ENCODE measurements around the gene TRIM28. TPM values are rescaled to one million over a fixed set of nuclear protein-coding genes. Genes with fewer than 3 reads are reported as not detected.

TRIM28 gene
- total RNA-seq, 6 donors from 2014 or later, result 197 to 283 (median 213) TPM

- no peak overlapping the region for H3K27ac ChIP-seq
- DNase-seq (no peak), ATAC-seq (ENCODE audit: low FRiP score in 2 of 2) (no peak)
- H3K9me3 ChIP-seq, result no peaks in the 10 kb centered on the region
- H3K36me3 ChIP-seq, result peaks cover 53 to 84% (median 77%) of the 10 kb centered on the region in 4 donors
- 93 to 94% methylated on average over 18 of the region's 18 CpGs for WGBS, 2 donors
- H3K4me1 ChIP-seq, result peaks cover 32 to 44% (median 34%) of the 10 kb centered on the region in 4 donors
- TF ChIP-seq EP300 (IDR thresholded peaks at IDR 0.05), result no peak
- no peak for TF ChIP-seq POLR2A (IDR thresholded peaks at IDR 0.05)
- no peak for TF ChIP-seq CTCF (IDR thresholded peaks at IDR 0.05)
- no peak for TF ChIP-seq POLR2AphosphoS5 (IDR thresholded peaks at IDR 0.05)
- H3K4me3 ChIP-seq, result no peak overlapping the region
- no peaks in the 10 kb centered on the region for H3K27me3 ChIP-seq
Observed at GRCh38 chr19:58551577-58552471, 8.0 kb downstream of the TRIM28 start.

- H3K4me3 ChIP-seq, result no peak overlapping the region
- H3K9me3 ChIP-seq, result no peaks in the 10 kb centered on the region
- peaks cover 35 to 44% (median 36%) of the 10 kb centered on the region in 4 donors for H3K4me1 ChIP-seq
- TF ChIP-seq CTCF (IDR thresholded peaks at IDR 0.05) (no peak), POLR2A (IDR thresholded peaks at IDR 0.05) (no peak), POLR2AphosphoS5 (IDR thresholded peaks at IDR 0.05) (no peak), EP300 (IDR thresholded peaks at IDR 0.05) (no peak)
- 92 to 95% methylated on average over 2 of the region's 2 CpGs for WGBS, 2 donors
- no peak overlapping the region for H3K27ac ChIP-seq
- DNase-seq, result no peak
- no peak for ATAC-seq (ENCODE audit: low FRiP score in 2 of 2)
- H3K36me3 ChIP-seq, result peaks cover 54 to 77% (median 70%) of the 10 kb centered on the region in 4 donors
- H3K27me3 ChIP-seq, result no peaks in the 10 kb centered on the region
Observed at GRCh38 chr19:58552655-58553054, 8.8 kb downstream of the TRIM28 start.

GRCh38 chr19:58553799-58554493 is 10.1 kb downstream of the TRIM28 start:
- no peak for DNase-seq
- 28 to 42% methylated on average over 18 of the region's 18 CpGs for WGBS, 2 donors
- Histone ChIP-seq H3K4me3 (peak overlapping the region; percentile 63 to 91 (median 83)), H3K9me3 (no peaks in the 10 kb centered on the region), H3K27ac (peak overlapping the region; percentile 92 to 100 (median 95)), H3K27me3 (no peaks in the 10 kb centered on the region), H3K4me1 (peaks cover 36 to 45% (median 37%) of the 10 kb centered on the region in 4 donors), H3K36me3 (peaks cover 41 to 65% (median 57%) of the 10 kb centered on the region in 4 donors)
- TF ChIP-seq POLR2A (IDR thresholded peaks at IDR 0.05) (no peak), POLR2AphosphoS5 (IDR thresholded peaks at IDR 0.05) (no peak), EP300 (IDR thresholded peaks at IDR 0.05) (no peak), CTCF (IDR thresholded peaks at IDR 0.05) (no peak)
- no peak for ATAC-seq (ENCODE audit: low FRiP score in 2 of 2)

- no peaks in the 10 kb centered on the region for H3K9me3 ChIP-seq
- peak in 1 of 6 experiments; percentile 36 for TF ChIP-seq CTCF (IDR thresholded peaks at IDR 0.05)
- peak; percentile 88 to 91 for TF ChIP-seq POLR2AphosphoS5 (IDR thresholded peaks at IDR 0.05)
- peak in 3 of 4 donors; percentile 48 to 85 (median 66) for TF ChIP-seq POLR2A (IDR thresholded peaks at IDR 0.05)
- peak in 1 of 4 donors; percentile 30 for TF ChIP-seq EP300 (IDR thresholded peaks at IDR 0.05)
Observed at GRCh38 chr19:58554494-58555368, 10.9 kb downstream of the TRIM28 start, which contains the start of gene CHMP2A. TSS of gene CHMP2A (minus strand) at chr19:58555105. CDS start at chr19:58554212, 893 bp downstream.

More at GRCh38 chr19:58554494-58555368, 10.9 kb downstream of the TRIM28 start, which contains the start of gene CHMP2A:
- peak; percentile 98 to 99 for DNase-seq
- Histone ChIP-seq H3K27me3 (no peaks in the 10 kb centered on the region), H3K4me1 (peaks cover 38 to 49% (median 39%) of the 10 kb centered on the region in 4 donors), H3K27ac (peak within 1 kb of the TSS; percentile 92 to 100 (median 95)), H3K36me3 (peaks cover 33 to 57% (median 49%) of the 10 kb centered on the region in 4 donors), H3K4me3 (peak within 1 kb of the TSS; percentile 63 to 91 (median 83))
- 0 to 1% methylated on average over 35 to 59 of the region's 69 CpGs for WGBS, 2 donors
- peak; percentile 73 to 79 for ATAC-seq (ENCODE audit: low FRiP score in 2 of 2)
